HG03103 (cell line): Measurements from ENCODE around the gene SEC24A.
"Not testable (repeated sequence)": the region's sequence is repeated elsewhere in the genome, so short reads cannot be mapped to it uniquely, and the experiment has no call there.

Experiments used
- ATAC-seq: cut with Tn5 transposase; IDR thresholded peaks from one replicate; pipeline ENCODE4 v1.9.1; 2021; ENCODE audit warnings: low read depth; ENCODE audit not compliant: unreplicated experiment

The SEC24A gene

DNA sequence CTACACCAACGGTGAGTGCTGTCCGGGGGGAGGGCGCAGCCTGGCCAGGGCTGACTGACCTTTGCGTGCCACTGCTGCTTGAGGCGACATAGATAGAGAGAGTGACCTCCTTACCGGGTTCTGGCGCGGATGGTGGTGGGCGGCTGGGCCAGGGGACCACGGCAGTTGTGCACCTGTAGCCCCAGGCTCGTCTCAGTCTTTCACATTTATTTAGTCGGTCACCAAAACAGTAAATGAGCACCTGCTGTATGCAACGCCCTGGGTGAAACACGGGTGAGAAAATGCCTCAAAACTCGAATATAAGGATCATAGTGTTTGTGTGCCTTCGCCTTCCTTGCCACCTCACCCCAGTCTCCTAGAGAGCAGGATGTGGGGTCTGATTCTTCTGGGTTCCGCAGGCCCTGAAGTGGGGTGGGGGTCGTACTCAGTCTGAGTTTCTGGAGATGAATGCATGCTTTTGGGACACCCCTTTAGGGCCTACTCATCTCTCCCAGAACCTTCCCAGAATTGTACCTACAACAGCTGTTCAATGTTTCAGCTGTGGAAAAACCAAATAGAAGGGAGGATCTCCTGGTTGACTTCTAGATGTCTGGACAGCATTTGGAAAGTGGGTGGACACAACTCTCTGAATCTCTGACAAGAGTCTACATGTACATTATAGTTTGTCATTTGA lies 714 bp downstream of the SEC24A start:
- ATAC-seq: no peak

DNA sequence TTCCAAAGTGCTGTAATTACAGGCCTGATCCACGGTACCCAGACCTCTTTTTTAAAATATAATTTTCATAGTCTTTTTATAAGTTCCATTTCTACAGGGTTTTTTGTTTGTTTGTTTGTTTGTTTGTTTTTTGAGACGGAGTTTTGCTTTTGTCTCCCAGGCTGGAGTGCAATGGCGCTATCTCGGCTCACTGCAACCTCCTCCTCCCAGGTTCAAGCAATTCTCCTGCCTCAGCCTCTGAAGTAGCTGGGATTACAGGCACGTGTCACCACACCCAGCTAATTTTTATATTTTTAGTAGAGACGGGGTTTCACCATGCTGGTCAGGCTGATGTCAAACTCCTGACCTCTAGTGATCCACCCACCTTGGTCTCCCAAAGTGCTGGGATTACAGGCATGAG lies 2.1 kb downstream of the SEC24A start:
- not testable (repeated sequence) for ATAC-seq

DNA sequence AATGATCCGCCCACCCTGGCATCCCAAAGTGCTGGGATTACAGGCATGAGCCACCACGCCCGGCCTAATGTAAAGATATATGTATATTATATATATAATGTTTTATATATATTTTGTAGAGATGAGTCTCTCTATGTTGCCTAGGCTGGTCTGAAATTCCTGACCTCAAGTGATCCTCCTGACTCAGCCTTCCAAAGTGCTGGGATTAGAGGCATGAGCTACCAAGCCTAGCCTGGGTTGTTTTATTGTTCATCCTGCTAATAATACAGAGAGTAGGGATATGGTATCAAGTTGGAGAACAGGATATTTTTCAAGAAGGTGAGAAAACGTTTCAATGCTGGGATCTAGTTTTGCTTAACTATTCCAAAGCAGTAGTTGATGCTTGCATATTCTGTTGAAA lies 2.9 kb downstream of the SEC24A start:
- ATAC-seq: no peak

DNA sequence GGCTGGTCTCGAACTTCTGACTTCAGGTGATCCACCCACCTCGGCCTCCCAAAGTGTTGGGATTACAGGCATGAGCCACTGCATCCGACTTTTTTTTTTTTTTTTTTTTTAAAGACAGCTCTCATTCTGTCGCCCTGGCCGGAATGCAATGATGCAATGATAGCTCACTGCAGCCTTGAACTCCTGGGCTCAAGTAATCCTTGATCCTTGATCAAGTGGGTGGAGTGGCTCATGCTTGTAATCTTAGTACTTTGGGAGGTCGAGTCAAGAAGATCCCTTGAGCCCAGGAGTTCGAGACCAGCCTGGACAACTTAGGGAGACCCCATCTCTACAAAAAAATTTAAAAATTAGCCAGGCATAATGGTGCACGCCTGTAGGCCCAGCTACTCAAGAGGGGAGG lies 8.1 kb downstream of the SEC24A start:
- ATAC-seq: no peak

DNA sequence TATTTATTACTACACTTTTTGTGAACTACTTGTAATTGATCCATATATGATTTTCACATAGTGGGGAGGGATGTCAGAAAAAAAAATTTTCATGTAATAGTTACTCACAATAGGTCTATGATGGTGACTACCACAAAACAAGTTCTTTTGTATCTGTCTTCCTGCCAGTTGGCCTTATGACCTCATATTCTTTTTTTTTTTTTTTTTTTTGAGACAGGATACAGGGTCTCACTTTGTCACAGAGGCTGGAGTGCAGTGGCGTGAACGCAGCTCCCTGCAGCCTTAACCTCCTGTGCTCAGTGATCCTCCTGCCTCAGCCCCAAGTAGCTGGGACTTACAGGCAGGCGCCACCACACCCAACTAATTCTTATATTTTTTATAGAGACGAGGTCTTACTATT lies 10.9 kb downstream of the SEC24A start:
- no peak for ATAC-seq

DNA sequence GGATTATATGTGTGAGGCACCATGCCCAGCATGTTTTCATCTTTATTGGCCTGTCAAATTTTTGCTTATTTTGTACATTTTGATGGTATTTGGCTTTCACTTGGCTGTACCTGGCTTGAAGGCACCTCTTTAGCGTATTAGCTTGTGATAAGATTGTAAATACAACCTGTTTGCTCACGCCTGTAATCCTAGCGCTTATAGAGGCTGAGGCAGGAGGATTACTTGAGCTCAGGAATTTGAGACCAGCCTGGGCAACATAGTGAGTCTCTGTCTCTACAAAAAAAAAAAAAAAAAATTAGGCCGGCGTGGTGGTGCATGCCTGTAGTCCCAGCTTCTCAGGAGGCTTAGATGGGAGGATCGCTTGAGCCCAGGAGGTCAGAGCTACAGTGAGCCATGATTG lies 11.3 kb downstream of the SEC24A start:
- ATAC-seq: no peak

DNA sequence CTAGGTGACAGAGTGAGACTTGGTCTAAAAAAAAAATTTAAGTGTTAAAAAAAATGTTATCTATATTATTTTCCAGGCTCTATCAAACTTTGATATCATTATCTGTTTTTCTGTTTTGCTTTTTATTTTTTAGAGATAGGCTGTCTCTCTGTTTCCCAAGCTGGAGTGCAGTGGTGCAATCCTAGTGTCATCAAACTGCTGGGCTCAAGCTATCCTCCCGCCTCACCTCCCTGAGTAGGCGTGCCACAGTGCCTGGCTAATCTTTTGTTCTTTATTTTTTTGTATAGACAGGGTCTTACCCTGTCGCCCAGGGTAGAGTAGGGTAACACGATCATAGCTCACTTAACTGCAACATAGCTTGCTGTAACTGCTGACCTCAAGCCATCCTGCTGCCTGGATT lies 14.4 kb downstream of the SEC24A start:
- no peak for ATAC-seq

DNA sequence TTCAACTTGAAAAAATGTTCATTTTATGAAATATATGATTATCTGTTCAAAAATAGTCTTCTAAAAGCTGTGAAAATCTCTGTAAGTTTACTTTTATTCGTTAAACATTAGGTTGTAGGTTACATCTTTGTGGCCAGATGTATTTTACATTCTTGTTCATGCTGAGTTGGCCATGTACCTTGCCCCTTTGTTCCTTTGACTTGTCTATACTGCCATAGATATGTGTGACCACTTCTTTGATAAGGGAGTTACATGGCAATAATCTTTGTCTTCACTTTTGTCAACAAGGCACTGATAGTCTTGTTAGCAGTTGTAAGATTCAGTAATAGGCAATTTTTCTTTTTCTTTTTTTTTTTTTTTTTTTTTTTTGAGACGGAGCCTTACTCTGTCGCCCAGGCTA lies 15.9 kb downstream of the SEC24A start:
- ATAC-seq: no peak

DNA sequence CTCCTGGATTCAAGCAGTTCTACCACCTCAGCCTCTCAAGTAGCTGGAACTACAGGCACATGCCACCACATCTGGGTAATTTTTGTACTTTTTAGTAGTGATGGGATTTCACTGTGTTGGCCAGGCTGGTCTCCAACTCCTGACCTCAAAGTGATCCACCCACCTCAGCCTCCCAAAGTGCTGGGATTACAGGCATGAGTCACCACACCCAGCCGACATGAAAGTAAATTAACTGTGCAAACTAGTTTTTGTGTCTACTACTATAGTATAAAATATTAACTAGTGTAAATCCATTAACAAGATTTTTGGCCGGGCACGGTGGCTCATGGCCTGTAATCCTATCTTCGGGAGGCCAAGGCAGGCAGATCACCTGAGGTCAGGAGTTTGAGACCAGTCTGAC lies 25.0 kb downstream of the SEC24A start:
- not testable (repeated sequence) for ATAC-seq

DNA sequence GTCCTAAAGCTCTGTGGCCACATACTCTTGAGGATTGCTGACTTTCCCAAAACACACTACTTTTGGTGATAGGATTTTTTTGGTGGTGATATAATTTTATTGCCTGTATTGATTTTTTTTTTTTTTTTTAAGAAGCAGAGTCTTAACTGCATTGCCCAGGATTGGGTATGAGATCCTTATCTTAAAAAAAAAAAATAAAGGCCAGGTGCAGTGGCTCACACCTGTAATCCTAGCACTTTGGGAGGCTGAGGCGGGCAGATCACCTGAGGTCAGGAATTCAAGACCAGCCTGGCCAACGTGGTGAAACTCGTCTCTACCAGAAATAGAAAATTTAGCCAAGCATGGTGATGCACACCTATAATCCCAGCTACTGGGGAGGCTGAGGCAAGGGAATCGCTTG lies 28.8 kb downstream of the SEC24A start:
- not testable (repeated sequence) for ATAC-seq

DNA sequence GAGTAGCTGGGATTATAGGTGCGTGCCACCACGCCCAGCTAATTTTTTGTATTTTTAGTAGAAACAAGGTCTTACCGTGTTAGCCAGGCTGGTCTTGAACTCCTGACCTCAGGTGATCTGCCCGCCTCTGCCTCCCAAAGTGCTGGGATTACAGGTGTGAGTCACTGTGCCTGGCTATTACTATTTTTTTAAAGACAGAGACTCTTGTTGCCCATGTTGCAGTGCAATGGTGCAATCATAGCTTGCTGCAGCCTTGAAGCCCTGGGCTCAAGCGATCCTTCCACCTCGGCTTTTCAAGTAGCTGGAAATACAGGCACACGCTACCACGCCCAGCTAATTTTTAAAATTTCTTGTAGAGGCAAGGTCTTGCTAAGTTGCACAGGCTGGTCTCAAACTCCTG lies 41.6 kb downstream of the SEC24A start:
- not testable (repeated sequence) for ATAC-seq

DNA sequence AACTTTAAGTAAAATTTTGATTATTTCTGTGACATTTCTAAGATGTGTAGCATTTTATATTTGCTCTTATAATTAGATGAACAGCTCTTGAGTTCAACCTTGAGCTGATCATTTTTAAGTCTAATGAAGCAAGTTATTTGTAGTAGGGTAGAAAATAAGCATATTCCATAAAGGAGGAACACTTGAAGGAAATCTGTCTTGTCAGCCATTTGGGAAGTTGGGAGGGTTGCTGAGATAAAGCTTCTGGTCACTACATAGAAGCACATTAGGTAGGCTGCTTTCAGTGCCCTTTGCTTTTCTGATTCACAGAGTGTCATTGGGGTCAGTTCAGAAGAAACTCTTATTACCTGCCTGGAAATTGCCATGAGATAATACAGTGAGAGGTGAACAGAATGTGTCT lies 44.1 kb downstream of the SEC24A start:
- no peak for ATAC-seq

DNA sequence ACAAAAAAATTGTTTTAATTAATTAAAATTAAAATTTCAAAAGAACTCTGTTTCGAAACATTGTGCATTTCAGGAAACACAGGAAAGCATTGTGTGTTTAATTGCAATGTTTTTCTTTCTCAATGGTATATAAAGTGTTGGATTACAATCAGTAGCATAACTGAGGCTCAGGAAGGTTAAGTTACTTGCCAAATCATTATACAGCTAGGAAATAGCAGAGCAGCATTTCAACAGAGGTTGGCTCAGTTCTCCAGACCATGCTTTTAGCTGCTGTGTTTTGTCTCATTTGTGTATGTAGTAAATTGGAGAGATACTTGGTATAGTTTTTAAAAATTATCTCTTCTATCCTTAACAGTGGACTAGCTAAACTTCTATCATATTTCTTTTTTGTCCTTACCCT lies 59.7 kb downstream of the SEC24A start:
- no peak for ATAC-seq

DNA sequence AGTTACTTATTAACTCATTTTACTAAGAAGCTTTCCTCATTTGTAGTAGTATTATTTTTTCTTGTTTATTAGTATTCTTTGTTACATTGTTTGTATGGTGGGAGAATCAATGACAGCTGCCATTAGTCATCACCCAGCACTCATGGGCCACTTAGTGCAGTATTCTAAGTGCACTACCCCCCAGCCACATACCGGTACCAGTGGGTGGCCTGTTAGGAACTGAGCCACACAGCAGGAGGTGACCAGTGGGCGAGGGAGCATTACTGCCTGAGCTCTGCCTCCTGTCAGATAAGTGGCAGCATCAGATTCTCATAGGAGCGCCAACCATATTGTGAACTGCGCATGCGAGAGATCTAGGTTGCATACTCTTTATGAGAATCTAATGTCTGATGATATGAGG lies 65.5 kb downstream of the SEC24A start:
- ATAC-seq: no peak

DNA sequence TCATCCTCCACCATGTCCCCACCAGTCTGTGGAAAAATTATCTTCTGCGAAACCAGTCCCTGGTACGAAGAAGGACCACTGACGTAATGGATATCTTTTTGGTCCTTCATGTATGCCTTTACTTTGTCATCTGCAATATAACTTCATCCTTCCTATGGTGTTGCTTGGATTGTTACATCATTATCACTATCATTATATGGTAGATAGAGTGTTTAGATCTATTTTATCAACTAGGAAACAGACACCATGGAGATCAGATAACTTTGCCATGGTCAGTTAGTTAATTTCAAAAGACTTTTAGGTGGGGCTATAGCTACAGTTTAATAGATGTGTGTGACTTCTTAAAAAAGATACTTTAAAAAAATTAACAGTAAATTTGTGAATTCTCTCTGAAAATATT lies 66.0 kb downstream of the SEC24A start:
- ATAC-seq: no peak

DNA sequence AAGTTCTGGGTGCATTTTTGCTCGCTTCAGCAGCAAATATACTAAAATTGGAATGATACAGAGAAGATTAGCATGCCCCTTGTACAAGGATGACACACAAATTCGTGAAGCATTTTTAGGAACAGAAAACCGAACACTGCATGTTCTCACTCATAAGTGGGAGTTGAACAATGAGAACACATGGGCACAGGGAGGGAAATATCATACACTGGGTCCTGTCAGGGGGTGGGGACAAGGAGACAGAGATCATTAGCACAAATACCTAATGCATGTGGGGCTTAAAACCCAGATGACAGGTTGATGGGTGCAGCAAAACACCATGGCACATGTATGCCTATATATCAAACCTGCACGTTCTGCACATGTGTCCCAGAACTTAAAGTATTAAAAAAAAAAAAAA lies 66.9 kb downstream of the SEC24A start:
- ATAC-seq: not testable (repeated sequence)

DNA sequence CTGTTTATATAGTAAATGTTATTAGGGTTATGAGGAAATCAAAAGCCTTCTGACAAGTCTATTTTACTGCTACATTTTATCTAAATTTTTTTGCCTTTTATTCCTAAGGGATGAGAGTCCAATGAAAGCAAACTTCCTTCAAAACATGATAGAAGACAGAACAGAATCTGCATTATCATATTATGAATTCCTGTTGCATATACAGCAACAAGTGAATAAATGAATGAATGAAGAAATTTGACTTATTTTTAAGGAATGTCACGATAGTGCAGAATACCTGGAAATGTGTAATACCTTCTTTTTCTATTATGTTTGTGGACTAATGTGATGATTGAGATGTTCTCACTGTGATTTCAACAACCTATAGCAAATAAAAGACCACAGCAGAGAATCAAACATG lies 76.3 kb downstream of the SEC24A start:
- ATAC-seq: no peak

DNA sequence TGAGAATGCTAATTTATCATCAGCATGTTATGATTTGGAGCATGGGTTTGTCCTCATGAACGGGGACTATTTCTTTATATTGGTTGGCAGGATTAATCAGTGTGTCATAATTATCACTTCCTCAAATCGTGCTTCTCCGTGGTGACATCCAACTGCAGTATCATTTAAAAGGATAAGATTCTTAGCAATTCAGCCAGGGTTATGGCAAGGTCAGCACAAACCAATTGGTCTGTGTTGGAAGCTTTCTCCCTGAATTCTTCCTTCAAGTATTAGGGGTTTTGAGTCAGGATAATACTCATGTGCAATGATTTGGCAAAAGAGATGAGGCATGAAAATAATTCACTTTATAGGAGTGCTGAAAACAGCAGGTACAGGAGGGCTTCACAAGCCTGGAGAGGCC lies 84.2 kb downstream of the SEC24A start:
- ATAC-seq: no peak

DNA sequence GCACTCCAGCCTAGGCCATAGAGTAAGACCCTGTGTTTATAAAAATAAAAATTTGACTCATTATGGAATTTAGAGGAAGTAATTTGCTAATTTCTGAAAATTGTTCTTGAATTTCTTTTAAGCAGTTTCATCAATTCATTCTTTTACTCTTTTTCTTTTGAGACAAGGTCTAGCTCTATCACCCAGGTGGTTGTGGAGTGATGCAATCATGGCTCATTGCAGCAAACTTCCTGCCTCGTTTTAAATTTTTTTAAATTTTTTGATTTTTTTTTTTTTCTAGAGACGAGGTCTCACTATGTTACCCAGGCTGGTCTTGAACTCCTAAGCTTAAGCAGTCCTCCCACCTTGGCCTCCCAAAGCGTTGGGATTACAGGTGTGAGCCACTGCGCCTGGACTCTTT lies 86.7 kb downstream of the SEC24A start:
- no peak for ATAC-seq

DNA sequence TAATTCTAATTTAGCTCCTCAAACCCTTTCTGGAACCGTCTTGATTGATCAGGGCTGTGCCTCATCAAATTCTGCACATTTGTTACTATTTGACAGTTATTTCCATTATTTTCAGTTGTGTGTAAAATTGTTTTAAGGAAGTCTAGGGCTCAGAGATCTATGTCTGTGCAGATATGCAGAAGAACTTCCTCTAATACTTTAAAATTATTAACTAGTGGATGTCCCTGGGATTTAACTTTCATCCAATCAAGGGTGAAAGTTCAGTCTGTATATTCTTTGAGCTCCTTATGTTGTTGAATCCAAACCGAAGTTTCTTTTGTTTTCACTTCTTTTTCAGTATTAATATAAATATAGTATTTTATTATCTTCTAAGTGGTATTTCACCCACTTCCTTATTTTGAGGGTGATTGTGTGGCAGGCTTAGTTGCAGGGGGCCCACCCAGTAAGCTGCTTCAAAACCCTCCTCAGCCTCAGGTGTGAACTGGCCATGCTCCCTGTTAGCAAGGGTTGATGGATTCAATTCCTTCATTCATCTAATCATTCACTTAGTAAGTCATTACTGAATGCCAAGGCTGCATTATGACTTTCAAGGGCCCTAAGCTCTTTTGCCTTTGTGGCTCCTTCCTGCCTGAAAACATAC lies 87.7 kb downstream of the SEC24A start:
- no peak for ATAC-seq

DNA sequence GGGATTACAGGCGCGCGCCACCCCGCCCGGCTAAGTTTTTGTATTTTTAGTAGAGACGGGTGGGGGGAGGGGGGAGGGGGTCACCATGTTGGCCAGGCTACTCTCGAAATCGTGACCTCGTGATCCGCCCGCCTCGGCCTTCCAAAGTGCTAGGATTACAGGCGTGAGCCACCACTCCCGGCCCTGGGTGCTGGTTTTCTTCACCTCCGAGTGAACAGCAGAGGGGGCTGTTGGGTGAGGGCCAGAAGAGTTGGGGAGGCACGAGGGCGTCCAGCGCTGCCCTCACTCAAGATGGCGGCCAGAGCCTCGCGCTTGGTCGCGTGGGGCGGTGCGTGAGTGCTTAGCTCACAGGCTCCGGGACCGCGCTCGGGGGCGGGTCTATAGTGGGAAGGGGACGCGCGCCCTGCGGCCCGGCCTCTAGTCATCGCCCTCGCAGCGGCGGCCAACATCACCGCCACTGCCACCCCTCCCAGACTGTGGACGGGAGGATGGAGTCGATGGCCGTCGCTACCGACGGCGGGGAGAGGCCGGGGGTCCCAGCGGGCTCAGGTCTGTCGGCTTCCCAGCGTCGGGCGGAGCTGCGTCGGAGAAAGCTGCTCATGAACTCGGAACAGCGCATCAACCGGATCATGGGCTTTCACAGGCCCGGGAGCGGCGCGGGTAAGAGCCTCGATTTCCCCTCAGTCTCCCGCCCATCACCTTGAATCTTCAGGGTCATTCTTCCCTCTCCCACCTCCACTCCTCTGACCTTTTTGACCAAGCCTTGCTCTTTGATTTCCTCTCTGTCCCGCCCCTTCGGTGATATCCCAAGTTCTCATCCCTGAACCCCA lies 89.8 kb downstream of the SEC24A start, which contains the start of gene CAMLG:
CAMLG (plus strand) TSS at position 416 of the 830 bp plus-strand sequence; CDS start at position 489, 73 bp downstream.
- peak; percentile 94 for ATAC-seq
